ENCODE data around the gene ANXA2. TPM values are rescaled to one million over a fixed set of nuclear protein-coding genes. Genes with fewer than 3 reads are reported as not detected.
"Not testable (repeated sequence)": the region's sequence is repeated elsewhere in the genome, so short reads cannot be mapped to it uniquely, and the experiment has no call there.

ANXA2 gene
- total RNA-seq, 2 experiments from 2014 or later, result 230 to 242 TPM

GRCh38 chr15:60347480-60348049 is 50.2 kb downstream of the ANXA2 start:
- POLR2A ChIA-PET, result interaction anchor here (0.6 kb wide), 1 partner anchor 657 kb away, joined by 4 read pairs; no protein-coding TSS in a partner anchor
- no peaks in the 10 kb centered on the region for H3K27me3 Mint-ChIP-seq
- H3K4me3 Mint-ChIP-seq, result no peak overlapping the region
- DNase-seq, result no peak
- no peaks in the 10 kb centered on the region for H3K9me3 Mint-ChIP-seq
- ATAC-seq (ENCODE audit: low read depth), result no peak
- peaks cover 41% of the 10 kb centered on the region for H3K36me3 Mint-ChIP-seq
- H3K4me1 Mint-ChIP-seq, result peaks cover 4% of the 10 kb centered on the region
- H3K27ac Mint-ChIP-seq, result peak overlapping the region; percentile 50

- H3K27ac Mint-ChIP-seq, result no peak overlapping the region
- ATAC-seq (ENCODE audit: low read depth) (no peak), DNase-seq (no peak)
- H3K36me3 Mint-ChIP-seq, result peaks cover 37% of the 10 kb centered on the region
- no peak overlapping the region for H3K4me3 Mint-ChIP-seq
- no peaks in the 10 kb centered on the region for H3K9me3 Mint-ChIP-seq
- POLR2A ChIA-PET, result no interaction called here
- peaks cover 4% of the 10 kb centered on the region for H3K4me1 Mint-ChIP-seq
- peaks cover 3% of the 10 kb centered on the region for H3K27me3 Mint-ChIP-seq
Measured at GRCh38 chr15:60346653-60347052, 51.1 kb downstream of the ANXA2 start.

- DNase-seq (no peak), ATAC-seq (ENCODE audit: low read depth) (no peak)
- H3K4me1 Mint-ChIP-seq, result peaks cover 4% of the 10 kb centered on the region
- no peak overlapping the region for H3K27ac Mint-ChIP-seq
- no peaks in the 10 kb centered on the region for H3K9me3 Mint-ChIP-seq
- H3K36me3 Mint-ChIP-seq, result peaks cover 37% of the 10 kb centered on the region
- H3K4me3 Mint-ChIP-seq, result no peak overlapping the region
- peaks cover 3% of the 10 kb centered on the region for H3K27me3 Mint-ChIP-seq
- POLR2A ChIA-PET, result no interaction called here
Measured at GRCh38 chr15:60346077-60346476, 51.7 kb downstream of the ANXA2 start.

GRCh38 chr15:60345598-60345997 is 52.2 kb downstream of the ANXA2 start:
- no peak overlapping the region for H3K27ac Mint-ChIP-seq
- H3K4me3 Mint-ChIP-seq, result no peak overlapping the region

GRCh38 chr15:60344987-60345386 is 52.8 kb downstream of the ANXA2 start:
- DNase-seq, result no peak
- Mint-ChIP-seq H3K27ac (no peak overlapping the region), H3K27me3 (peaks cover 5% of the 10 kb centered on the region), H3K4me1 (peaks cover 2% of the 10 kb centered on the region), H3K9me3 (no peaks in the 10 kb centered on the region), H3K4me3 (no peak overlapping the region), H3K36me3 (peaks cover 29% of the 10 kb centered on the region)
- no peak for ATAC-seq (ENCODE audit: low read depth)
- POLR2A ChIA-PET, result no interaction called here

More at GRCh38 chr15:60345598-60345997, 52.2 kb downstream of the ANXA2 start:
- H3K27me3 Mint-ChIP-seq, result peaks cover 3% of the 10 kb centered on the region
- no peaks in the 10 kb centered on the region for H3K9me3 Mint-ChIP-seq
- DNase-seq (no peak), ATAC-seq (ENCODE audit: low read depth) (no peak)
- POLR2A ChIA-PET, result no interaction called here
- peaks cover 4% of the 10 kb centered on the region for H3K4me1 Mint-ChIP-seq
- H3K36me3 Mint-ChIP-seq, result peaks cover 33% of the 10 kb centered on the region

GRCh38 chr15:60344461-60344860 is 53.3 kb downstream of the ANXA2 start:
- POLR2A ChIA-PET, result no interaction called here
- peaks cover 5% of the 10 kb centered on the region for H3K27me3 Mint-ChIP-seq
- no peak overlapping the region for H3K4me3 Mint-ChIP-seq
- no peaks in the 10 kb centered on the region for H3K9me3 Mint-ChIP-seq
- ATAC-seq (ENCODE audit: low read depth), result no peak
- H3K27ac Mint-ChIP-seq, result no peak overlapping the region
- peaks cover 29% of the 10 kb centered on the region for H3K36me3 Mint-ChIP-seq
- peaks cover under 1% of the 10 kb centered on the region for H3K4me1 Mint-ChIP-seq
- no peak for DNase-seq

GRCh38 chr15:60343221-60343970 is 54.4 kb downstream of the ANXA2 start:
- Mint-ChIP-seq H3K4me3 (no peak overlapping the region), H3K27ac (no peak overlapping the region)
- ATAC-seq (ENCODE audit: low read depth), result no peak

GRCh38 chr15:60340207-60340921 is 57.4 kb downstream of the ANXA2 start:
- H3K4me3 Mint-ChIP-seq, result no peak overlapping the region
- H3K36me3 Mint-ChIP-seq, result peaks cover 2% of the 10 kb centered on the region
- H3K27me3 Mint-ChIP-seq, result peaks cover 15% of the 10 kb centered on the region
- DNase-seq (no peak), ATAC-seq (ENCODE audit: low read depth) (no peak)
- H3K4me1 Mint-ChIP-seq, result no peaks in the 10 kb centered on the region
- H3K27ac Mint-ChIP-seq, result no peak overlapping the region
- H3K9me3 Mint-ChIP-seq, result no peaks in the 10 kb centered on the region
- POLR2A ChIA-PET, result no interaction called here

More at GRCh38 chr15:60343221-60343970, 54.4 kb downstream of the ANXA2 start:
- peaks cover 23% of the 10 kb centered on the region for H3K36me3 Mint-ChIP-seq
- no peaks in the 10 kb centered on the region for H3K4me1 Mint-ChIP-seq
- H3K9me3 Mint-ChIP-seq, result no peaks in the 10 kb centered on the region
- peaks cover 5% of the 10 kb centered on the region for H3K27me3 Mint-ChIP-seq
- POLR2A ChIA-PET, result no interaction called here
- no peak for DNase-seq

GRCh38 chr15:60339236-60339635 is 58.5 kb downstream of the ANXA2 start:
- POLR2A ChIA-PET, result no interaction called here
- no peak for ATAC-seq (ENCODE audit: low read depth)
- no peak for DNase-seq
- no peaks in the 10 kb centered on the region for H3K36me3 Mint-ChIP-seq
- peaks cover 25% of the 10 kb centered on the region for H3K27me3 Mint-ChIP-seq
- no peak overlapping the region for H3K27ac Mint-ChIP-seq
- no peaks in the 10 kb centered on the region for H3K4me1 Mint-ChIP-seq
- no peak overlapping the region for H3K4me3 Mint-ChIP-seq
- no peaks in the 10 kb centered on the region for H3K9me3 Mint-ChIP-seq

GRCh38 chr15:60338810-60339209 is 59.0 kb downstream of the ANXA2 start:
- DNase-seq (no peak), ATAC-seq (ENCODE audit: low read depth) (no peak)
- no peak overlapping the region for H3K4me3 Mint-ChIP-seq
- no peaks in the 10 kb centered on the region for H3K36me3 Mint-ChIP-seq
- no peak overlapping the region for H3K27ac Mint-ChIP-seq
- POLR2A ChIA-PET, result no interaction called here
- H3K27me3 Mint-ChIP-seq, result peaks cover 29% of the 10 kb centered on the region
- no peaks in the 10 kb centered on the region for H3K9me3 Mint-ChIP-seq
- H3K4me1 Mint-ChIP-seq, result no peaks in the 10 kb centered on the region

GRCh38 chr15:60337076-60337475 is 60.7 kb downstream of the ANXA2 start:
- H3K4me1 Mint-ChIP-seq, result no peaks in the 10 kb centered on the region
- ATAC-seq (ENCODE audit: low read depth) (no peak), DNase-seq (no peak)
- POLR2A ChIA-PET, result no interaction called here
- no peaks in the 10 kb centered on the region for H3K9me3 Mint-ChIP-seq
- H3K27me3 Mint-ChIP-seq, result peaks cover 43% of the 10 kb centered on the region
- no peak overlapping the region for H3K27ac Mint-ChIP-seq
- H3K36me3 Mint-ChIP-seq, result no peaks in the 10 kb centered on the region
- H3K4me3 Mint-ChIP-seq, result no peak overlapping the region

- DNase-seq; H3K4me1 Mint-ChIP-seq; ATAC-seq (ENCODE audit: low read depth); H3K27ac Mint-ChIP-seq; H3K9me3 Mint-ChIP-seq; H3K36me3 Mint-ChIP-seq; POLR2A ChIA-PET; H3K4me3 Mint-ChIP-seq: not testable (repeated sequence)
- peaks cover 51% of the 10 kb centered on the region for H3K27me3 Mint-ChIP-seq
Measured at GRCh38 chr15:60335296-60335695, 62.5 kb downstream of the ANXA2 start.

GRCh38 chr15:60328852-60329443 is 68.8 kb downstream of the ANXA2 start:
- no peak overlapping the region for H3K27ac Mint-ChIP-seq
- POLR2A ChIA-PET, result no interaction called here
- ATAC-seq (ENCODE audit: low read depth) (no peak), DNase-seq (no peak)
- H3K9me3 Mint-ChIP-seq, result no peaks in the 10 kb centered on the region
- H3K4me1 Mint-ChIP-seq, result peaks cover 7% of the 10 kb centered on the region
- no peaks in the 10 kb centered on the region for H3K36me3 Mint-ChIP-seq
- H3K27me3 Mint-ChIP-seq, result peaks cover 74% of the 10 kb centered on the region
- H3K4me3 Mint-ChIP-seq, result no peak overlapping the region
